GM18858 (cell line): ENCODE measurements around the gene EFHC2.
"Not testable (repeated sequence)": the region's sequence is repeated elsewhere in the genome, so short reads cannot be mapped to it uniquely, and the experiment has no call there.

ENCODE experiments used
- ATAC-seq: cut with Tn5 transposase; IDR thresholded peaks from one replicate; pipeline ENCODE4 v1.9.1; 2021; ENCODE audit not compliant: unreplicated experiment

The EFHC2 gene

GRCh38 chrX:44291468-44292092 lies 51.9 kb downstream of the EFHC2 start:
- ATAC-seq: peak; percentile 47

GRCh38 chrX:44290718-44291117 lies 52.8 kb downstream of the EFHC2 start:
- no peak for ATAC-seq

GRCh38 chrX:44282753-44283152 lies 60.7 kb downstream of the EFHC2 start:
- ATAC-seq: no peak

GRCh38 chrX:44280116-44280515 lies 63.4 kb downstream of the EFHC2 start:
- no peak for ATAC-seq

- no peak for ATAC-seq
Measured at GRCh38 chrX:44274096-44274495, 69.4 kb downstream of the EFHC2 start.

- ATAC-seq: no peak
Measured at GRCh38 chrX:44267861-44268260, 75.6 kb downstream of the EFHC2 start.

- ATAC-seq: no peak
Measured at GRCh38 chrX:44267116-44267515, 76.4 kb downstream of the EFHC2 start.

GRCh38 chrX:44265559-44265958 lies 77.9 kb downstream of the EFHC2 start:
- no peak for ATAC-seq

GRCh38 chrX:44264936-44265335 lies 78.5 kb downstream of the EFHC2 start:
- no peak for ATAC-seq

GRCh38 chrX:44261286-44261685 lies 82.2 kb downstream of the EFHC2 start:
- ATAC-seq: no peak

- no peak for ATAC-seq
Measured at GRCh38 chrX:44260609-44261008, 82.9 kb downstream of the EFHC2 start.

- not testable (repeated sequence) for ATAC-seq
Measured at GRCh38 chrX:44255742-44256141, 87.7 kb downstream of the EFHC2 start.

GRCh38 chrX:44253575-44253942 lies 89.9 kb downstream of the EFHC2 start:
- no peak for ATAC-seq

GRCh38 chrX:44252688-44253574 lies 90.5 kb downstream of the EFHC2 start:
- ATAC-seq: peak; percentile 60

- no peak for ATAC-seq
Measured at GRCh38 chrX:44247468-44247867, 96.0 kb downstream of the EFHC2 start.

- no peak for ATAC-seq
Measured at GRCh38 chrX:44246826-44247225, 96.6 kb downstream of the EFHC2 start.

GRCh38 chrX:44245733-44246132 lies 97.7 kb downstream of the EFHC2 start:
- no peak for ATAC-seq

GRCh38 chrX:44244008-44244407 lies 99.5 kb downstream of the EFHC2 start:
- no peak for ATAC-seq

- ATAC-seq: no peak
Measured at GRCh38 chrX:44241546-44241945, 101.9 kb downstream of the EFHC2 start.

GRCh38 chrX:44240036-44240435 lies 103.4 kb downstream of the EFHC2 start:
- ATAC-seq: no peak

- no peak for ATAC-seq
Measured at GRCh38 chrX:44239036-44239435, 104.4 kb downstream of the EFHC2 start.

- no peak for ATAC-seq
Measured at GRCh38 chrX:44235534-44235933, 107.9 kb downstream of the EFHC2 start.
